ENCODE measurements around the gene CGB7.

DNA sequence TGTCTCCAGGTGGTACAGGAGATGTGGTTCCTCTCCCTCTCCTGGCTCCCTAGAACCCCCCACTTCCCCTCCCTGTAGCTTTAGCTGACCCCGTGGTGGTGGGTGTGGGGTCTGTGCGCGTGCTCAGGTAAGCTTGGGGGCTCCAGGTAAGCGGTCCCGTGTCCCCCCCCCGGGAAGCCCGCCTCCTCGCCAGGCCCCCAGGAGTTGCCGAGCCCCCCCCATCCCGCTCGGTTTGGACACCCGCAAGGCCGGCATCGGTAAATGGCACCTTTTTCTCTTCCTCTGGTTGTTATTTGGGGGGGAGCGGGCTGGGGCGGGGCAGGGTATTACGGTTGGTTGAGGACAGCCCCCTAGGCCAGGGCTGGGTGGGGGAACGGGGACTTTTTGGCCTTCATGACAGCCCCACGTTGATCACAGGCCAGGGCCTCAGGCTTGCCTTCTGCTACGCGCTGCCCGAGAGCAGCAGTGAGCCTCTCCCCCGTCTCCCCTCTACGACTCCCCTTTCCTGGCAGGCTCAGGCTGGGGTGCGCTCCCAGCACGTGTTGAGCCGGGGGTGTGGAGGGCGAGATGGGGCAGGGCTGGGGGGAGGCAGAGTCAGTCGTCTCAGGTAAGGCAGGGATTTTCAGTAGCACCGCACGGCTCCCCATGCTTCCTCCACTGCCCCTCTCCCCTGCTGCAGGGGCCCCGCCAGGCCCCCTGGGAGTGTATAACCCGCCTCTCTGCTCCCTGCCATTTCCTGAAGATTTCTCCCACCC, 46.0 kb upstream of the CGB7 start:
- TF ChIP-seq GATA2 (IDR thresholded peaks at IDR 0.05; ENCODE audit: low read depth, low read length) (no peak), GATA3 (IDR thresholded peaks at IDR 0.05; ENCODE audit: low read depth, low read length) (no peak)

Measured in SH-SY5Y (cell line).